NT2/D1 (cell line): ENCODE measurements around the gene FAM177A1.
A peak's percentile ranks its signal among the peaks of the same experiment; 100 is the strongest.
"Not testable (repeated sequence)": the region's sequence is repeated elsewhere in the genome, so short reads cannot be mapped to it uniquely, and the experiment has no call there.

Source experiments
- DNase-seq: peaks from one replicate; pipeline ENCODE4 v3.0.0-alpha.2; 2011; ENCODE audit warnings: low read depth, low spot score
- H3K27me3 ChIP-seq: 2 replicates; pipeline ENCODE4 v1.6.0; 2011; ENCODE audit warnings: mild to moderate bottlenecking; ENCODE audit not compliant: insufficient read length, insufficient read depth
- H3K36me3 ChIP-seq: 2 replicates; pipeline ENCODE4 v1.6.1; 2011; ENCODE audit warnings: mild to moderate bottlenecking, low read length, mixed read lengths; ENCODE audit not compliant: insufficient read depth, insufficient read length
- H3K4me1 ChIP-seq: 2 replicates; pipeline ENCODE4 v1.5.1; 2011; ENCODE audit not compliant: insufficient read depth, insufficient read length
- H3K4me3 ChIP-seq: 2 replicates; pipeline ENCODE4 v1.5.1; 2011; ENCODE audit warnings: low read depth; ENCODE audit not compliant: insufficient read length
- H3K9ac ChIP-seq: 2 replicates; pipeline ENCODE4 v1.6.0; 2011; ENCODE audit warnings: low read depth; ENCODE audit not compliant: insufficient read length
- H3K9me3 ChIP-seq: 2 replicates; pipeline ENCODE4 v1.5.1; 2011; ENCODE audit warnings: mild to moderate bottlenecking, low read length; ENCODE audit not compliant: insufficient read depth
- SUZ12 ChIP-seq: IDR thresholded peaks from 2 replicates; pipeline ENCODE4 v1.6.1; 2011; ENCODE audit not compliant: insufficient read length, insufficient read depth; ENCODE audit errors: extremely low read depth
- YY1 ChIP-seq: IDR thresholded peaks from 2 replicates; pipeline ENCODE4 v1.6.1; 2011; ENCODE audit not compliant: insufficient read length, insufficient read depth
- ZNF274 ChIP-seq: IDR thresholded peaks from 2 replicates; pipeline ENCODE4 v1.6.1; 2011; ENCODE audit warnings: mild to moderate bottlenecking, low read depth, low read length

The FAM177A1 gene

GRCh38 chr14:35044939-35045797 lies 904 bp upstream of the FAM177A1 start:
- TF ChIP-seq ZNF274 (no peak), SUZ12 (no peak)
- no peak for DNase-seq

DNA sequence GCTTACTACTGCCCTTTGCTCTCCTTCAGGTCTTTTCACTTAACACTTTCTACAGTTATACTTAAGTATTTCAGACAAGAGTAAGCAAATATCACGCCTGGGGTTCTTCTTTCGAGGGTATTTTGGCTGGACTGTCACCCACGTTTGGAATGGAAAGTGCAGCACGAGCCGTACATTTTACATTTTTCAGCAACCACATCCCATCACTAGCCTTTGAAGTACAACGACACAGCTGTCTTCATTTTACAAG lies 349 bp upstream of the FAM177A1 start:
- Histone ChIP-seq H3K4me3 (peak overlapping the region; percentile 83), H3K4me1 (no peaks in the 10 kb centered on the region), H3K9ac (peak overlapping the region; percentile 69), H3K27me3 (no peaks in the 10 kb centered on the region), H3K9me3 (no peaks in the 10 kb centered on the region), H3K36me3 (peaks cover 15% of the 10 kb centered on the region)
- TF ChIP-seq YY1 (no peak), ZNF274 (no peak), SUZ12 (no peak)
- DNase-seq: no peak

More at GRCh38 chr14:35044939-35045797, 904 bp upstream of the FAM177A1 start:
- peak overlapping the region; percentile 83 for H3K4me3 ChIP-seq
- peak overlapping the region; percentile 69 for H3K9ac ChIP-seq
- H3K36me3 ChIP-seq: peaks cover 15% of the 10 kb centered on the region
- H3K9me3 ChIP-seq: no peaks in the 10 kb centered on the region
- no peaks in the 10 kb centered on the region for H3K27me3 ChIP-seq
- H3K4me1 ChIP-seq: no peaks in the 10 kb centered on the region

DNA sequence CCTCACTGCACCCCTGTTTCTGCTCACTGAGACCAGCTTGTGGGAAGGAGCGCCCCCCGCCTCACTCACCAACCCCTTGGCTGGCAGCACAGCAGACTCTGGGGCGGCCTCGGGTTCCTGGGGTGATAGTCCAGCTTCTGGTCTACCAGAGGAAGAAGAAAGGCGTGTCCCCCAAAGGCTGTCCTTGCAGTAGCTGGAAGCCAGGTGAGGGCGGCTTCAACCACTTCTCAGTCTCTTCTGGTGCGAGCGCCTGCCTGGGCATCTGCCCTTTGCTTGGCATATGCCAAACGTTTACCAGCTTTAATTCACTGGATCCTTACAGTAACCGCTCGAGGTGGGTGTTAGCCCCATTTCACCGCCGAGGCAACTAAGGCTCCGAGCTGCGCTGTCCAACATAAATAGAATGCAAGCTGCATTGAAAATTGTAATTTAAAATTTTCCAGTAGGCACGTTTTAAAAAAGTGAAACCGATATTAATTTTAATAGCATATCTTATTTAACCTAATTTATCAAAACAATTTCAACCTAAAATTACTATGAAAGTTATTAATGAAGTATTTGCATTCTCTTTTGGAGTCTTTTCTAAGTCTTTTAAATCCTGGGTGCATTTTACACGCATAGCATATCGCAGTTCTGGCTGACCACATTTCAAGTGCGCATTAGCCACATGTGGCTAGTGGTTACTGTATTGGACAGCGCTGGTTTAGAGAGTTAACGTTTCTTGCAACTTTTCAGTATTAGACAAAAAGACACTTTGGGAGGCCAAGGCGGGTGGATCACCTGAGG lies 872 bp downstream of the FAM177A1 start:
- peaks cover 20% of the 10 kb centered on the region for H3K36me3 ChIP-seq
- no peaks in the 10 kb centered on the region for H3K4me1 ChIP-seq
- TF ChIP-seq SUZ12: no peak
- no peak for TF ChIP-seq ZNF274
- no peak for TF ChIP-seq YY1
- H3K9ac ChIP-seq: peak overlapping the region; percentile 90
- no peaks in the 10 kb centered on the region for H3K9me3 ChIP-seq
- no peaks in the 10 kb centered on the region for H3K27me3 ChIP-seq
- DNase-seq: peak; percentile 16
- H3K4me3 ChIP-seq: peak overlapping the region; percentile 83

DNA sequence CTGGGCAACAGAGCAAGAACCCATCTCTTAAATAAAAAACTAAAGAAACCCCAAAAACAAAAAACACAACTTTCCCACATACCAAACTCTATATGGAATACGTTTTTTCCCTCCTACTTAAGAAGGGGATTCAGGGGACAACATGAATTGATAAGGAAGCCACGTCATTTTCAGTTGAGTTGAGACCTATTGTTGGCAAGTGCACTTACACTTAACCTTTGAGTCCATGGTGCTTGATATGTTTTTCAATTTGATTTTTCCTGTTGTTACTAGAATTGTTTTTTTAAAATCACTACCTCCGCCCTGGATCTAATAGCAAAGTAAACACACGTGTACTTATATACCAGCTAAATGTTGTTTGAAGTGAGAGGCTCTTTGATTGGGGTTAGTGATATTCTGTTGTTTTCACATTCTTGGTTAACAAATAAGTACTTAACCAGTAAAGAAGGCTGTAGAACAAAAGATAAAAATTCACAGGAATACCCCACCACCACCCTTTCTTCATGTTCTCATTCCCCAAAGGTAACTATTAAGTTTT lies 2.0 kb downstream of the FAM177A1 start:
- peaks cover 26% of the 10 kb centered on the region for H3K36me3 ChIP-seq
- no peak overlapping the region for H3K9ac ChIP-seq
- no peak for DNase-seq
- H3K27me3 ChIP-seq: no peaks in the 10 kb centered on the region
- TF ChIP-seq SUZ12: no peak
- TF ChIP-seq YY1: no peak
- TF ChIP-seq ZNF274: no peak
- H3K9me3 ChIP-seq: no peaks in the 10 kb centered on the region
- H3K4me3 ChIP-seq: no peak overlapping the region
- H3K4me1 ChIP-seq: no peaks in the 10 kb centered on the region

- H3K9me3 ChIP-seq: no peaks in the 10 kb centered on the region
- no peak overlapping the region for H3K9ac ChIP-seq
- no peak for DNase-seq
- peaks cover 33% of the 10 kb centered on the region for H3K36me3 ChIP-seq
- H3K4me3 ChIP-seq: no peak overlapping the region
- no peak for TF ChIP-seq YY1
- no peak for TF ChIP-seq ZNF274
- TF ChIP-seq SUZ12: no peak
- H3K27me3 ChIP-seq: no peaks in the 10 kb centered on the region
- no peaks in the 10 kb centered on the region for H3K4me1 ChIP-seq
Observed at GRCh38 chr14:35050652-35051051, 4.6 kb downstream of the FAM177A1 start.

DNA sequence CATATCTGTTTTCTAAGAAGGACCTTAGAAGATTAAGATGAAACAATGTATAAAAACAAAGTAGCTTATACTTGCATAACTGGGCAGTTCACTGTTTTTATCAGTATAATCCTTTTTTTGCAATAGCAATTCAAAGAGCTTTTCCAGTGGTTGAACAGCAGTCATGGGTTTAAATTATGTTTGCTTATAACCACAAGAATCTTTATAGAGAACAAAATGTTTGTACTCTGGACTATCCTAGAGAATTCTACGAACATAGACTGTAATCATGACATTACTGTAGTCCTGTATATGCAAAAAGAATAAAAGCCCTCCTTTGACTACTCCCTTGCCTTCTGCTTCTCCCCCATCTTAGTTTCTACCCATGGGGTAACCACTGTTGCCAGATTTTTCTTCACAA lies 5.7 kb downstream of the FAM177A1 start:
- H3K9ac ChIP-seq: no peak overlapping the region
- H3K9me3 ChIP-seq: no peaks in the 10 kb centered on the region
- DNase-seq: no peak
- TF ChIP-seq YY1 (no peak), ZNF274 (no peak), SUZ12 (no peak)
- no peak overlapping the region for H3K4me3 ChIP-seq
- H3K27me3 ChIP-seq: no peaks in the 10 kb centered on the region
- peaks cover 33% of the 10 kb centered on the region for H3K36me3 ChIP-seq
- H3K4me1 ChIP-seq: no peaks in the 10 kb centered on the region

DNA sequence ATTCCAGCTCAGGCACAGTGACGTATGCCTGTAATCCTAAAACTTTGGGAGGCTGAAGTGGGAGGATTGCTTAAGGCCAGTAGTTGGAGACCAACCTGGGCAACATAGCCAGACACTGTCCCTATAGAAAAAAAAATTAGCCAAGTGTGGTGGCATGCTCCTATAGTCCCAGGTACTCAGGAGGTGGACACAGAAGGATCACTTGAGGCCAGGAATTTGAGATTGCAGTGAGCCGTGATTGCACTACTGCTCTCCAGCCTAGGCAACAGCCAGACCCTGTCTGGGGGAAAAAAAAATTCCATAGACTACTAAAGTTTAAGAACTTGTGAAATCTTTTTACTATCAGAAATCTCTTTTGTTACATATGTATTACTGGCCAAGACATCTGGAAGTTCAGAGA lies 6.6 kb downstream of the FAM177A1 start:
- Histone ChIP-seq H3K4me1 (no peaks in the 10 kb centered on the region), H3K36me3 (peaks cover 37% of the 10 kb centered on the region), H3K9ac (no peak overlapping the region), H3K4me3 (no peak overlapping the region), H3K27me3 (no peaks in the 10 kb centered on the region), H3K9me3 (no peaks in the 10 kb centered on the region)
- TF ChIP-seq SUZ12 (no peak), ZNF274 (no peak), YY1 (no peak)
- DNase-seq: no peak

GRCh38 chr14:35061113-35061791 lies 15.2 kb downstream of the FAM177A1 start:
- not testable (repeated sequence) for H3K4me1 ChIP-seq, H3K27me3 ChIP-seq, H3K9ac ChIP-seq, H3K4me3 ChIP-seq, H3K9me3 ChIP-seq
- peak; percentile 22 for DNase-seq
- peaks cover 14% of the 10 kb centered on the region for H3K36me3 ChIP-seq

DNA sequence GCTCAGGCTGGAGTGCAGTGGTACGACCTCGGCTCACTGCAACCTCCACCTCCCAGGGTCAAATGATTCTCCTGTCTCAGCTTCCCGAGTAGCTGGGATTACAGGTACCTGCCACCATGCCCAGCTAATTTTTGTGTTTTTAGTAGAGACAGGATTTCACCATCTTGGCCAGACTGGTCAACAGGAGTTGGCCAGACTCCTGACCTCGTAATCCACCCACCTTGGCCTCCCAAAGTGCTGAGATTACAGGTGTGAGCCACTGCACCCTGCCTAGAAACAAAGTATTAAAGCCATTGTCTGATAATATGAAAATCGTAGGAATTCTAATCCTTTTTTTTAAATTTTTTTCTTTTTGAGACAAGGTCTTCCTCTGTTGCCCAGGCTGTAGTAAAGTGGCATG lies 19.7 kb downstream of the FAM177A1 start:
- H3K4me1 ChIP-seq, H3K9me3 ChIP-seq, H3K27me3 ChIP-seq, H3K36me3 ChIP-seq, DNase-seq, H3K9ac ChIP-seq, H3K4me3 ChIP-seq: not testable (repeated sequence)
